ENCODE measurements around the gene THAP2.
A peak's percentile ranks its signal among the peaks of the same experiment; 100 is the strongest.
"Not testable (repeated sequence)": the region's sequence is repeated elsewhere in the genome, so short reads cannot be mapped to it uniquely, and the experiment has no call there.

Gene THAP2

GRCh38 chr12:71662849-71663560 is 1.1 kb upstream of the THAP2 start:
- peak; percentile 89 for DNase-seq (ENCODE audit: low read depth)

GRCh38 chr12:71664411-71665089 is 449 bp downstream of the THAP2 start:
- peak; percentile 39 for DNase-seq (ENCODE audit: low read depth)

- DNase-seq (ENCODE audit: low read depth) = no peak
Observed at GRCh38 chr12:71665090-71665463, 976 bp downstream of the THAP2 start.

GRCh38 chr12:71666259-71666658 is 2.2 kb downstream of the THAP2 start:
- no peak for DNase-seq (ENCODE audit: low read depth)

DNA sequence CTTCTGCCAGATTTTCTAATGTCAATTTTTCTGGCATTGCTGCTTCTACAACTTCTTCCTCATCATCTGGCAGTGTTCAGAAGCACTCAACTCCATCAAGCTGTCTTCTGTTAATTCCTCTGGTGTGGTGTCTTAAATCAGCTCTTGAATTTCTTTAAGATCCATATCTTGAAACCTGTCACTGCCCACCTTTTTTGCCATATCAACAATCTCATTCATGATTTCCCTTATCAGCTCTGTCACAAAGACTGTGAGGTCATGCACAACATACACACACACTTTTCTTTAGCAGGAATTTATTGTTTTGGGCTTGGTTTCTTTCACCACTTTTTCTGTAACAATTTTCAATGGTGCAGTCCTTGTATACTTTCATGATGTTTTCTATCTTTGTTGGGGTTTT is 7.2 kb downstream of the THAP2 start:
- no peak for DNase-seq (ENCODE audit: low read depth)

- DNase-seq (ENCODE audit: low read depth) = no peak
Observed at GRCh38 chr12:71671816-71672215, 7.7 kb downstream of the THAP2 start.

GRCh38 chr12:71682466-71682865 is 18.4 kb downstream of the THAP2 start:
- DNase-seq (ENCODE audit: low read depth) = peak; percentile 27

GRCh38 chr12:71683633-71684032 is 19.5 kb downstream of the THAP2 start:
- DNase-seq (ENCODE audit: low read depth) = no peak

DNA sequence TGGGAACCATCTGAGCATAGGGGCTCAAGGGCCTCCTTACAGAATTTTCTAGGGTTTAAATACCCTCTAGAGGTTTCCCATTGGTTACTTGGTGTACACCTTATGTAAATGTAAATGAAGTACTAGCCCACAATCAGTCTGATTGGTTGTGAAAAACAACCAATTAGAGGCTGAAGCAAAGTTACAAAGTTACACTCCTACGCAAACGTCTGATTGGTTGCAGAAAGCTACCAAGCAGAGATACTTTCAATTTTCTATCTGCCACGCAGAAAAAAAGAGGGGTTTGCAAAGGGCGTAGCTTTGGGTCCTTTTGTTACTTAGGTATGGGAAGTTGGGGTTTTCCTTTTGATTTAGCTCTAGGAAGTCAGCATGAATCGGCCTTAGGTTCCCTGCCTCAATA is 20.0 kb downstream of the THAP2 start:
- DNase-seq (ENCODE audit: low read depth) = no peak

DNA sequence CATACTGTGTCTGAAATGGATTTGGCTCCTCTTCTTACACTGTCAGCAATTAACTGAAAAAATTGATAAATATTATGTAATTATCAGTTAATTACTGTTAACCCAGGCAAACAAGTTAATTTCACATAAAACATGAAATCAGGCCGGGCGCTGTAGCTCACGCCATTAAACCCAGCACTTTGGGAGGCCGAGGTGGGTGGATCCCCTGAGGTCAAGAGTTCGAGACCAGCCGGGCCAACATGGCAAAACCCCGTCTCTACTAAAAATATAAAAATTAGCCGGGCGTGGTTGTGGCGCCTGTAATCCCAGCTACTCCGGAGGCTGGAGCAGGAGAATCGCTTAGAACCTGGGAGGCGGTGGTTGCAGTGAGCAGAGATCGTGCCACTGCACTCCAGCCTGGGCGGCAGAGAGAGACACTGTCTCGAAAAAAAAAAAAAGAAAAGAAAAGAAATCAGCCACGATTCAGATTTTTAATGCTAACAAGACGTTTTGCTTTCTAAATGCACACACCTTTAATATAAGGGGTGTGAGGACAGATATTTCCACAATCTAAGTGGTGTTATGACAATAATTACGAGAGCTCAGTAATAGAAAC is 21.3 kb downstream of the THAP2 start:
- DNase-seq (ENCODE audit: low read depth) = peak; percentile 34

DNA sequence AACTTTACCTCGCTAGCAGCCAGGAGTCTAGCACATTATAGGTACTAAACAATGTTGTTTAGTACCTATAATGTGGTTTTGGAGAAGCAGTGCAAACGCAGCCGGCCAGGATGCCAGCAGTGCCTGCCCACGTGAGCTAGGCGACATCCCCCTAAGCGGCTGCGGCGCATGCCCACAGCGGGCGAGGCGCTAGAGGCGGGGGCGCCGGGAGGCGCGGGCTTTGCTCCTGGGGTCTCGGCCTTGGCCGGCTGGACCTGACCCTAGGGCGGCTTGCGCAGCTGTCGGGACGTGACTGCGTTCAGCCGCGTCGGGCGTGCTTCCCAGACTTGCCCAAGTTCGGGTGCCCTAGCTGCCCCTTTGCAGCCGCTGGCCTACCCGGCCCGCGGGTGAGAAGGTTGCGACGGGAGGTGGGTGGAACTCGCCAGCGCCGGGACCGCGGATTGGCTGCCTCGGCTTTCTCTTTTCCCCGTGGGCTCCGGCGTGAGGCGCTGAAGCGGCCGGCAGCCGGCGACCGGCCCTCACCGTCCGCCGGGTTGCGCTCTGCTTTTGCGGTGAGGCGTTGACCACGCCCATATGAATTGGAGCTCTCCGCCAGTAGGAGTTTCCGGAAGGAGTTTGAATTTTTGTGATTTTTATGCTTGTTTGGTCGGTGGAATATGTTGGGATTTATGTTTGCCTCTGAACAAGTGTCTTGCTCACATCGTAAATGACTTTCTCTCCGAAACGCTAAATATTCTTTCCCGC is 22.0 kb downstream of the THAP2 start, which contains the start of gene TMEM19:
TMEM19 (plus strand) TSS at position 169 of the 744 bp plus-strand sequence. CDS start 599 bp downstream, outside the sequence.
- peak; percentile 93 for DNase-seq (ENCODE audit: low read depth)

- DNase-seq (ENCODE audit: low read depth) = peak; percentile 45
Observed at GRCh38 chr12:71686658-71687025, 22.5 kb downstream of the THAP2 start.

DNA sequence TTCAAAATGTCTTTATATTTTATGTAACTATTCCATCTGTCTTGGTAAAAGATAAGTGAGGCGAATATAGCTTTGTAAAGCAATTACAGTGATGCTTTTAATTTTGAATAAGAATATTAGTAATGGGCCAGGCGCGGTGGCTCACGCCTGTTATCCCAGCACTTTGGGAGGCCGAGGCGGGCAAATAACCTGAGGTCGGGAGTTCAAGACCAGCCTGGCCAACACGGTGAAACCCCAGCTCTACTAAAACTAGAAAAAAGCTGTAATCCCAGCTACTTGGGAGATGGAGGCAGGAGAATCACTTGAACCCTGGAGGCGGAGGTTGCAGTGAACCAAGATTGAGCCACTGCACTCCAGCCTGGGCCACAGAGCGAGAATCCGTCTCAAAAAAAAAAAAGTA is 23.1 kb downstream of the THAP2 start:
- not testable (repeated sequence) for DNase-seq (ENCODE audit: low read depth)

- no peak for DNase-seq (ENCODE audit: low read depth)
Observed at GRCh38 chr12:71688961-71689570, 25.0 kb downstream of the THAP2 start.

- no peak for DNase-seq (ENCODE audit: low read depth)
Observed at GRCh38 chr12:71691504-71692129, 27.5 kb downstream of the THAP2 start.

DNA sequence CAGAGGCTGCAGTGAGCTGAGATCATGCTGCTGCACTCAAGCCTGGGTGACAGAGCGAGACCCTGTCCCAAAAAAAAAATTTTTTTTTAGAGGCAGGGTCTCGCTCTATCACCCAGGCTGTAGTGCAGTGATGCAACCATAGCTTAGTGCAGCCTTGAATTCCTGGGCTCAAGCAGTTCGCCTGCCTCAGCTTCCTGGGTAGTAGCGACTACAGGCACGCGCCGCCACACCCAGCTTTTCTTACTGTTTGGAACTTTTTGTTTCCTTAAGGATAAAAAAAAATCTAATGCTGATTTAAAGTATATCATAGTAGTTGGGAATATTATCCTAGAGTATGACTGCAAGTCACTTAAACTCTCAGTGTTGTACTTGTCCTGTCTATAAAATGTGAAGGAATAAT is 29.0 kb downstream of the THAP2 start:
- no peak for DNase-seq (ENCODE audit: low read depth)

- DNase-seq (ENCODE audit: low read depth) = not testable (repeated sequence)
Observed at GRCh38 chr12:71693651-71694050, 29.6 kb downstream of the THAP2 start.

- DNase-seq (ENCODE audit: low read depth) = no peak
Observed at GRCh38 chr12:71694099-71694820, 30.2 kb downstream of the THAP2 start.

DNA sequence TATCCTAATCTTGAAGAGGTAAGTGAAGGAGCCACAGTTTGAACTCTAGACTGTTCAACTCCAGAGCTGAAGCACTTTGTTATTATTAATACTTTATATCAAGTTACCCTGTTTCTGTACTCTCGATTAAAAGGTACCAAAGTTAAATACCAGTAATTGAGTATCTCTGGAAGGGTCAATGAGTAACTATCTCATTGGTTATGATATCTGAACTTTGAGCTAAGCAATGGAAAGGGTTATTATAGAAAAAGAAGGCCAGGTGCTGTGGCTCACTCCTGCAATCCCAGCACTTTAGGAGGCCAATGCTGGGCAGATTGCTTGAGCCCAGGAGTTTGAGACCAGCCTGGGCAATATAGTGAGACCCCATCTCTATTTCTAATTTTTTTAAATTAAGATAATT is 31.7 kb downstream of the THAP2 start:
- DNase-seq (ENCODE audit: low read depth) = no peak

DNA sequence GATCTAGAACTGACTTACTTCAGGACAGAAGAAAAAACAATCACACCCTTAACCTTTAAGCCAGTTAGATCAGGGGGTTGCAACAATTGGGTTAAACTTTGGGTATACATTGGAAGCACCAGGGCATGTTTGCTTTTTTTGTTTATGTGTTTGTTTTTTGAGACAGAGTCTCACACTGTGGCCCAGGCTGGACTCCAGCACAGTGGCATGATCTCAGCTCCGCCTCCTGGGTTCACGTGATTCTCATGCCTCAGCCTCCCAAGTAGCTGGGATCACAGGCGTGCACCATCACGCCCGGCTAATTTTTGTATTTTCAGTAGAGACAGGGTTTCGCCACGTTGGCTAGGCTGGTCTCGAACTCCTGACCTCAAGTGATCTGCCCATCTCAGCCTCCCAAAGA is 38.1 kb downstream of the THAP2 start:
- not testable (repeated sequence) for DNase-seq (ENCODE audit: low read depth)

- DNase-seq (ENCODE audit: low read depth) = peak; percentile 40
Observed at GRCh38 chr12:71702590-71702989, 38.5 kb downstream of the THAP2 start.

Data from ELR (cell line).